Measurements from ENCODE around the gene CIROP. TPM values are rescaled to one million over a fixed set of nuclear protein-coding genes. Genes with fewer than 3 reads are reported as not detected.

Gene CIROP
- total and polyA plus RNA-seq, 4 donors = 0.06 to 0.61 (median 0.10) TPM

- WGBS (ENCODE audit: insufficient coverage) = no CpG with 5 or more reads among the region's 8 CpGs
- no peaks in the 10 kb centered on the region for H3K9me3 ChIP-seq (ENCODE audit: control insufficient read depth, insufficient read depth, low read length)
- no peak overlapping the region for H3K27ac ChIP-seq (ENCODE audit: low read depth, low read length)
- DNase-seq (ENCODE audit: low read depth in 4 of 6, low spot score in 6 of 6) = no peak
- peaks cover 3% of the 10 kb centered on the region for H3K4me1 ChIP-seq (ENCODE audit: control insufficient read depth, insufficient read depth, low read length)
- H3K36me3 ChIP-seq (ENCODE audit: control insufficient read depth, insufficient read depth, low read length) = peaks cover under 1% of the 10 kb centered on the region
- no peaks in the 10 kb centered on the region for H3K27me3 ChIP-seq (ENCODE audit: control insufficient read depth, insufficient read depth, low read length)
- H3K4me3 ChIP-seq (ENCODE audit: low read depth, low read length) = no peak overlapping the region
Measured at GRCh38 chr14:23132970-23133369, 28.2 kb upstream of the CIROP start.

GRCh38 chr14:23131482-23131881, 26.7 kb upstream of the CIROP start:
- H3K4me3 ChIP-seq (ENCODE audit: low read depth, low read length) = no peak overlapping the region

GRCh38 chr14:23130871-23131270, 26.1 kb upstream of the CIROP start:
- peaks cover 3% of the 10 kb centered on the region for H3K4me1 ChIP-seq (ENCODE audit: control insufficient read depth, insufficient read depth, low read length)
- WGBS (ENCODE audit: insufficient coverage) = 88% methylated on average over 1 of the region's 3 CpGs
- H3K9me3 ChIP-seq (ENCODE audit: control insufficient read depth, insufficient read depth, low read length) = no peaks in the 10 kb centered on the region
- H3K4me3 ChIP-seq (ENCODE audit: low read depth, low read length) = no peak overlapping the region
- peaks cover 4% of the 10 kb centered on the region for H3K36me3 ChIP-seq (ENCODE audit: control insufficient read depth, insufficient read depth, low read length)
- no peaks in the 10 kb centered on the region for H3K27me3 ChIP-seq (ENCODE audit: control insufficient read depth, insufficient read depth, low read length)
- no peak for DNase-seq (ENCODE audit: low read depth in 4 of 6, low spot score in 6 of 6)
- no peak overlapping the region for H3K27ac ChIP-seq (ENCODE audit: low read depth, low read length)

More at GRCh38 chr14:23131482-23131881, 26.7 kb upstream of the CIROP start:
- WGBS (ENCODE audit: insufficient coverage) = 72% methylated on average over 4 of the region's 5 CpGs
- no peak overlapping the region for H3K27ac ChIP-seq (ENCODE audit: low read depth, low read length)
- no peaks in the 10 kb centered on the region for H3K27me3 ChIP-seq (ENCODE audit: control insufficient read depth, insufficient read depth, low read length)
- DNase-seq (ENCODE audit: low read depth in 4 of 6, low spot score in 6 of 6) = no peak
- no peaks in the 10 kb centered on the region for H3K9me3 ChIP-seq (ENCODE audit: control insufficient read depth, insufficient read depth, low read length)
- peaks cover 3% of the 10 kb centered on the region for H3K4me1 ChIP-seq (ENCODE audit: control insufficient read depth, insufficient read depth, low read length)
- H3K36me3 ChIP-seq (ENCODE audit: control insufficient read depth, insufficient read depth, low read length) = peaks cover 4% of the 10 kb centered on the region

- Histone ChIP-seq H3K4me3 (ENCODE audit: low read depth, low read length) (no peak overlapping the region), H3K4me1 (ENCODE audit: control insufficient read depth, insufficient read depth, low read length) (peaks cover 3% of the 10 kb centered on the region), H3K27ac (ENCODE audit: low read depth, low read length) (no peak overlapping the region), H3K27me3 (ENCODE audit: control insufficient read depth, insufficient read depth, low read length) (no peaks in the 10 kb centered on the region), H3K36me3 (ENCODE audit: control insufficient read depth, insufficient read depth, low read length) (peaks cover 4% of the 10 kb centered on the region), H3K9me3 (ENCODE audit: control insufficient read depth, insufficient read depth, low read length) (no peaks in the 10 kb centered on the region)
- no peak for DNase-seq (ENCODE audit: low read depth in 4 of 6, low spot score in 6 of 6)
- WGBS (ENCODE audit: insufficient coverage) = 75% methylated on average over 3 of the region's 7 CpGs
Measured at GRCh38 chr14:23129759-23130316, 25.0 kb upstream of the CIROP start.

- H3K4me1 ChIP-seq (ENCODE audit: control insufficient read depth, insufficient read depth, low read length) = peaks cover 3% of the 10 kb centered on the region
- H3K36me3 ChIP-seq (ENCODE audit: control insufficient read depth, insufficient read depth, low read length) = peaks cover 4% of the 10 kb centered on the region
- WGBS (ENCODE audit: insufficient coverage) = 92% methylated on average over 5 of the region's 7 CpGs
- no peak for DNase-seq (ENCODE audit: low read depth in 4 of 6, low spot score in 6 of 6)
- no peak overlapping the region for H3K4me3 ChIP-seq (ENCODE audit: low read depth, low read length)
- H3K9me3 ChIP-seq (ENCODE audit: control insufficient read depth, insufficient read depth, low read length) = no peaks in the 10 kb centered on the region
- H3K27ac ChIP-seq (ENCODE audit: low read depth, low read length) = no peak overlapping the region
- H3K27me3 ChIP-seq (ENCODE audit: control insufficient read depth, insufficient read depth, low read length) = no peaks in the 10 kb centered on the region
Measured at GRCh38 chr14:23128969-23129758, 24.4 kb upstream of the CIROP start.

- no peak for DNase-seq (ENCODE audit: low read depth in 4 of 6, low spot score in 6 of 6)
- Histone ChIP-seq H3K9me3 (ENCODE audit: control insufficient read depth, insufficient read depth, low read length) (no peaks in the 10 kb centered on the region), H3K36me3 (ENCODE audit: control insufficient read depth, insufficient read depth, low read length) (peaks cover 4% of the 10 kb centered on the region), H3K27ac (ENCODE audit: low read depth, low read length) (no peak overlapping the region), H3K4me1 (ENCODE audit: control insufficient read depth, insufficient read depth, low read length) (peaks cover 6% of the 10 kb centered on the region), H3K27me3 (ENCODE audit: control insufficient read depth, insufficient read depth, low read length) (no peaks in the 10 kb centered on the region), H3K4me3 (ENCODE audit: low read depth, low read length) (no peak overlapping the region)
- 91% methylated on average over 1 of the region's 3 CpGs for whole genome bisulfite sequencing (ENCODE audit: insufficient coverage)
Measured at GRCh38 chr14:23127861-23128260, 23.1 kb upstream of the CIROP start.

GRCh38 chr14:23126548-23127278, 21.9 kb upstream of the CIROP start:
- Histone ChIP-seq H3K27me3 (ENCODE audit: control insufficient read depth, insufficient read depth, low read length) (no peaks in the 10 kb centered on the region), H3K4me1 (ENCODE audit: control insufficient read depth, insufficient read depth, low read length) (peaks cover 6% of the 10 kb centered on the region), H3K9me3 (ENCODE audit: control insufficient read depth, insufficient read depth, low read length) (no peaks in the 10 kb centered on the region), H3K4me3 (ENCODE audit: low read depth, low read length) (no peak overlapping the region), H3K27ac (ENCODE audit: low read depth, low read length) (no peak overlapping the region), H3K36me3 (ENCODE audit: control insufficient read depth, insufficient read depth, low read length) (peaks cover 4% of the 10 kb centered on the region)
- DNase-seq (ENCODE audit: low read depth in 4 of 6, low spot score in 6 of 6) = no peak
- WGBS (ENCODE audit: insufficient coverage) = 79% methylated on average over 7 of the region's 8 CpGs

- Histone ChIP-seq H3K9me3 (ENCODE audit: control insufficient read depth, insufficient read depth, low read length) (no peaks in the 10 kb centered on the region), H3K27ac (ENCODE audit: low read depth, low read length) (no peak overlapping the region), H3K36me3 (ENCODE audit: control insufficient read depth, insufficient read depth, low read length) (peaks cover 4% of the 10 kb centered on the region), H3K4me1 (ENCODE audit: control insufficient read depth, insufficient read depth, low read length) (peaks cover 9% of the 10 kb centered on the region), H3K27me3 (ENCODE audit: control insufficient read depth, insufficient read depth, low read length) (no peaks in the 10 kb centered on the region), H3K4me3 (ENCODE audit: low read depth, low read length) (no peak overlapping the region)
- DNase-seq (ENCODE audit: low read depth in 4 of 6, low spot score in 6 of 6) = no peak
- 67% methylated on average over 7 of the region's 9 CpGs for WGBS (ENCODE audit: insufficient coverage)
Measured at GRCh38 chr14:23125933-23126524, 21.2 kb upstream of the CIROP start.

GRCh38 chr14:23125011-23125410, 20.2 kb upstream of the CIROP start:
- no peak for DNase-seq (ENCODE audit: low read depth in 4 of 6, low spot score in 6 of 6)
- H3K27ac ChIP-seq (ENCODE audit: low read depth, low read length) = no peak overlapping the region
- no peaks in the 10 kb centered on the region for H3K27me3 ChIP-seq (ENCODE audit: control insufficient read depth, insufficient read depth, low read length)
- peaks cover 12% of the 10 kb centered on the region for H3K4me1 ChIP-seq (ENCODE audit: control insufficient read depth, insufficient read depth, low read length)
- 60% methylated on average over 1 of the region's 3 CpGs for WGBS (ENCODE audit: insufficient coverage)
- peaks cover 4% of the 10 kb centered on the region for H3K36me3 ChIP-seq (ENCODE audit: control insufficient read depth, insufficient read depth, low read length)
- no peaks in the 10 kb centered on the region for H3K9me3 ChIP-seq (ENCODE audit: control insufficient read depth, insufficient read depth, low read length)
- no peak overlapping the region for H3K4me3 ChIP-seq (ENCODE audit: low read depth, low read length)

Data from spinal cord (tissue), 10 donors.